ENCODE data around the gene SLC46A3.
"Not testable (repeated sequence)": the region's sequence is repeated elsewhere in the genome, so short reads cannot be mapped to it uniquely, and the experiment has no call there.

SLC46A3 gene

GRCh38 chr13:28730762-28731161 is 12.0 kb upstream of the SLC46A3 start:
- no peak for DNase-seq (ENCODE audit: low spot score)

GRCh38 chr13:28729541-28729940 is 10.8 kb upstream of the SLC46A3 start:
- DNase-seq (ENCODE audit: low spot score) = no peak

DNA sequence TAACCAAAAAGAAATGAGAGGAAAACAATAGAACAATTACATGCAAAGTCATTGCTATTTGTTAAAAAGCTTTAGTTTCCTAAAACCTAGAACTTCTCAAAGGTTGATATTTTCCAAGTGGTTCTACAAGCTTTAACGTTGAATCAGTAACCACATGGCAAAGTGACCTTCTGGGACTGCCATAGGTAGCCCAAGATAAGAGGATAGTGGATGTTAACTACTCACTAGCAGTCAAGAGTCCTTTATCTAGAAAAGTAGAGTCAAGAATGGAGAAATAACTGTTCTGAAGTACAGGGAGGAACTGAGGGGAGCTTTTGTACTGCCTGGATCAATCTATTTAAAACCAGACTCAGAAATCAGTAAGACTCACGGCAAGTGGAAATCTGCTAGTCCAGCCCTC is 9.9 kb upstream of the SLC46A3 start:
- DNase-seq (ENCODE audit: low spot score) = no peak

DNA sequence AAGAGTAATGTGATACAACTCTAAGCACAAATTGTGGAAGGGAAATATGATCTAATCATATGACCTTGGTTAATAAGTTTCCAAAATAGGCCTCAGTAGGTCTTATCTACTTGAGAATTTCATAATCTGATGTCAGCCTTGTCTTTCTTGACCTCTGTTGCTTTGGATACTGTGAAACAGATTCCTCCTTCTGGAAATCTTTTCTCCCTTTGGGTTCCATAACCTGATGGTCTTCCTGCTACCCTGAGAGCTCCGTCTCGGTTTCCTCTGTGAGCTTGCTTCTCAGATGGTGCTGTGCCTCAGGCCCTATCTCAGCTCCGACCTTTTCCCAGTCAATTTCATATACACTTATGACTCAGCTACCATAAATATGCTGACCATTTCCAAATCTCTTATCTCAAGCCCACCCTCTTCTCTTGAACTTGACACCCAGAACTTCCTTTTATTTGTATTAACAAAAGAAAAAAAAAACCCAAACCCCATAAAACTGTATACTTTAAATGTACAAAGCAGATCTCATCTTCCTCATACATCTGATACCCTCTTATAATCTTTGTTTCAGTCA is 6.4 kb upstream of the SLC46A3 start:
- no peak for DNase-seq (ENCODE audit: low spot score)

- DNase-seq (ENCODE audit: low spot score) = no peak
Measured at GRCh38 chr13:28723806-28724205, 5.0 kb upstream of the SLC46A3 start.

DNA sequence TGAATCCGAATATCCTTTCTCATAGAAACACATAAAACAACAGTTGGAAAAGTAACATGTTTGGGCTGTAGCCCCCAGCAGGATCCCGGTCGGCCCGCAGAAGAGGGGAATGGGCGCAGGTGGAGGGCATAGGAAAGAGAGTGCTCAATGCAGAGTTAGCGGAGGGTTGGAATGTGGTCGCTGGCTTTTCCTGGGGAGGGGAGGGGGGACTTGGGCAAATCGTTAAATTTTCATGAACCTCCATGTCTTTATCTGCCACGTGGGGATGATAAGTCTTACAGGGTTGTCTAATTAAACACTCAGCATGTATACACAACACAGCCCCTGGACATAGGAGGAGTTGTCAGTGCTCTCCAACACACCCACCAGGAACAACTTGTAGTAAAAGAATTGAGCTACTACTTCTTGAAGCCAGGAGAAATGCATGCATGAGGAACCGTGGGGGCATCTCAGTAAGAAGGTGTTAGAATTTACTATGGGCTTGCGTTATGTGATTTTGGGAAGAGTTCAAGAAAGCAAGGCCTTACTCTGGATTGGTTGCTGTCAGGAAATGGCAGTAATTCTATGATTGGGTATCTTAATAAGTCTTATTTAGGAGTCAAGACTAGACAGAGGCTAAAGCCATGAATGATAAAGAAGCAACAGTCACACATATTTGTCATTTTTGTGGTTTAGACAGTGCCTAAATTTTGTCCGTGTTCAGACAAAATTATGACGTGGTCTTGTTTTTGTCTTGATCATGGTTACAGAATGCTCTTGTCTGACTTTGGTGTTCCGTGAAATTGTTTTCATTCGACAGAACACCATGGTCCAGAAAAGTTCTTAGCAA is 671 bp upstream of the SLC46A3 start:
- no peak for DNase-seq (ENCODE audit: low spot score)

- no peak for DNase-seq (ENCODE audit: low spot score)
Measured at GRCh38 chr13:28718196-28718542, 601 bp downstream of the SLC46A3 start.

GRCh38 chr13:28717170-28717569 is 1.6 kb downstream of the SLC46A3 start:
- DNase-seq (ENCODE audit: low spot score) = no peak

DNA sequence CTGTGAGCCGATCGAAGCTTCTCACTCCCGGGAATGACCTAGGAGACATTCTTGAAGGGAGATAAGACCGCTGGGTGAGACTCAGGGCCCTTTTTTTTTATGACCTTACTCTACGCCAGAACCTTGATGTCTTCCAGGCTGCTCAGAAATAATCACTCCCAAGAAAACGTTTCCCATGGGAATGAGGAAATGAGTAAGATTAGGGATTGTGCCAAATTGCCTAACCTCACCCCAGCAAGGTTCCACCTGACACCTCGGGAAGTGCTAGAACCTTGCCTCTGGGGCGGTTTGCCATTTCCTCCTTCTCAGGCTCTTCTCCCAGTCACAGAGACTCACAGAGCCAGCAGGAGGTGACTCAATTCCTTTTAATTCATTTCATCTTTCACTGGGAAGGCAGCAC is 2.3 kb downstream of the SLC46A3 start:
- no peak for DNase-seq (ENCODE audit: low spot score)

DNA sequence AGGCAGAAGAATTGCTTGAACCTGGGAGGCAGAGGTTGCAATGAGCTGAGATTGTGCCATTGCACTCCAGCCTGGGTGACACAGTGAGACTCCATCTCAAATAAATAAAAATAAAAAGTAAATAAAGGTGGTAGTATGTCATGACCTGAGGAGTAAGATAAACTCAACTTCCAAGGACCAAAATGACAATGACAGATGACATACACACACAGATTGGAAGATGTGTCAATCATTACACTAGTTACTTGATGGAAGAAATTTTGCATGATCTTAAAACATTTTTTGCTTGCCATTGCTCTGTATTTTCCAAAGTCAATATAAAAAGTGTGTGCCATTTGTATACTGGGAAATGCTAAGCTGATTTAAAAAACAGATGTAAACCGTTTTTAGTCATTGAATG is 4.1 kb downstream of the SLC46A3 start:
- DNase-seq (ENCODE audit: low spot score) = no peak

GRCh38 chr13:28710161-28710560 is 8.6 kb downstream of the SLC46A3 start:
- no peak for DNase-seq (ENCODE audit: low spot score)

DNA sequence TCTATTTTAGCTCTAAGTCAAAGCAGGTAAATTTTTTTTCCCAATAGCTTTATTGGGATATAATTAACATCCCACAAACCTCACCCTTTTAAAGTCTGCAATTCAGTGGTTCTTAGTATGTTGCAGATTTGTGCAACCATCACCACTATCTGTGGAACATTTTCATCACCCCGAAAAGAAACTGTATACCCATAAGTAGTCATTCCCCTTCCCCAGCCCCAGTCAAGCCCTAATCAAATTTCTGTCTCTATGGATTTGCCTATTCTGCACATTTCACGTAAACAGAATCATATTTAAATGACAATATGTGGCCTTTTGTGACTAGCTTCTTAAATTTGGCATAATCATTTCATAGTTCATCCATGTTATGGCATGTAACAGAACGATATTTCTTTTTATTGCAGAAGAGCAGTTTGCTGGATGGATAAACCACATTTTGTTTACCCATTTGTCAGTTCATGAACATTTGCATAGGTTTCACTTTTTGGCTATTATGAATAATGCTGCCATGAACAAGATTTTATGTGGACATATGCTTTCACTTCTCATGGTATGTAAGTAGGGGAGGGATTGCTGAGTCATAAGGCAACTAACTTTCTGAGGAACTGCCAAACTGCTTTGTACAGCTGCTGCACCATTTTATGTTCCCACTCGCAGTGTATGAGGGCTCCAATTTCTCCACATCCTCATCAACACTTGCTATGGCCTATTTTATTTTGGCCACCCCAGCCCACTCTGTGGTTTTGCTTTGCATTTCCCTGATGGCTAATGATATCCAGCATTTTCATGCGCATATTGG is 10.9 kb downstream of the SLC46A3 start:
- DNase-seq (ENCODE audit: low spot score) = no peak

DNA sequence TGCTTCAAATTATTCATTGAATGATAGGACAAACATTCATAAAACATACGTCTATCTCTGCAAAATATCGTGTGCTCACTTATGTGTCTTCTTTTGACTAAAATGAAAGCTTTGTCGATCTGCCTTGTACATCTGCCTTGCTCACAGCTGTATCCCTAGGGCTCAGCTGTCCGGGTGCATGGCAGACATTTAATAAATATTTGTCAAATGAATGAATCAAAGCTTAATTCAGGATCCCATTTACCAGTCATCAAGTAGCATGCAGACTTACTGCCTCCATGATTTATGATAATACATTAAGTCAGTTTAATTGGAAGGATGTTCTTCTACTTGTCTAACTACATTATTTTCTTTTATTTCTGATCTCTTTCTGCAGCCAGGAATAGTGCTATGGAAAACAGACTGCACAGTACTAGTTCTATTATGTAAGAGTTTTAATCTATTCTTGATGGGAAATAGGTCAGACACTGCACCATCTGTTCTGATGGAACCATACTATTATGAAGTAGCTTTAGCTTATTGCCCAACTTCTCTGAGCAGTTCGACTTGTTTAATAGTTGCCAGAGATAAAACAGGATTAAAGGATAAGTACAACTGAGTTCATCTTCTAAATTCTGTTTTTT is 13.2 kb downstream of the SLC46A3 start:
- DNase-seq (ENCODE audit: low spot score) = no peak

- no peak for DNase-seq (ENCODE audit: low spot score)
Measured at GRCh38 chr13:28704919-28705318, 13.9 kb downstream of the SLC46A3 start.

GRCh38 chr13:28704282-28704681 is 14.5 kb downstream of the SLC46A3 start:
- no peak for DNase-seq (ENCODE audit: low spot score)

- no peak for DNase-seq (ENCODE audit: low spot score)
Measured at GRCh38 chr13:28699246-28699645, 19.5 kb downstream of the SLC46A3 start.

DNA sequence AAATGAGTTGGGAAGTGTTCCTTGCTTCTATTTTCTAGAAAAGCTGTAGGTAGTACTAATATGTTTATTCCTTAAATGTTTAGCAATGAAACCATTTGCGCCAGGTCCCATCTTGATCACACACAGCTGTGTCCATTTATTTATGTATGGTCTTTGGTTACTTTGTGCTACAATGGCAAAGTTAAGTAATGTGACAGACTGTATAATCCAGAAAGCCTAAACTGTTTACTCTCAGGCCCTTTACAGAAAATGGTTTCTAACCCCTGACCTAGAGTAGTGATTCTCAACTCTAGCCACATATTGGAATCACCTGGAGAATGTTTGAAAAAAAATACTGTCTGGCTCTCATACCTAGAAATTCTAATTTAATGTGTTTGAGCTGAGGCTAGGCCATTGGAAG is 21.3 kb downstream of the SLC46A3 start:
- no peak for DNase-seq (ENCODE audit: low spot score)

- not testable (repeated sequence) for DNase-seq (ENCODE audit: low spot score)
Measured at GRCh38 chr13:28693605-28694491, 24.9 kb downstream of the SLC46A3 start.

GRCh38 chr13:28685892-28686291 is 32.9 kb downstream of the SLC46A3 start:
- DNase-seq (ENCODE audit: low spot score) = no peak

- no peak for DNase-seq (ENCODE audit: low spot score)
Measured at GRCh38 chr13:28685114-28685513, 33.7 kb downstream of the SLC46A3 start.

- DNase-seq (ENCODE audit: low spot score) = no peak
Measured at GRCh38 chr13:28684257-28684656, 34.5 kb downstream of the SLC46A3 start.

GRCh38 chr13:28683169-28683568 is 35.6 kb downstream of the SLC46A3 start:
- DNase-seq (ENCODE audit: low spot score) = not testable (repeated sequence)

Measured in left forelimb (tissue), 1 donor.